Posterior vena cava (tissue), 2 donors: ENCODE measurements around the gene ASB15. TPM values are rescaled to one million over a fixed set of nuclear protein-coding genes. Genes with fewer than 3 reads are reported as not detected.
"Not testable (repeated sequence)": the region's sequence is repeated elsewhere in the genome, so short reads cannot be mapped to it uniquely, and the experiment has no call there.

ENCODE experiments used
- DNase-seq: peaks from one replicate; pipeline ENCODE4 v3.0.0-alpha.2; 2020; ENCODE audit warnings: low spot score
- intact Hi-C, 2 donors: fragments of 100-400 bp; cut with DNase I; formaldehyde crosslinking; loops; one replicate each; pipeline versions ENCODE4 v1.14.1 to v1.14.2; 2022 to 2023
- total RNA-seq, 2 donors: library from RNA; stranded (reverse); fragmentation: NEBNext Ultra II Directional; extraction: Animal tissue kit (Norgen Biotek cat#: 25700); gene quantifications; one replicate each; pipeline ENCODE4 v1.2.1, GENCODE V29; 2021
- donor health status: DM: yes; HTN: yes; CAD: no.
- donor health status: DM: yes; HTN: yes; CAD: no.

Gene ASB15
- total RNA-seq, 2 donors from 2014 or later, result not detected

GRCh38 chr7:123632808-123633207 lies 31.2 kb downstream of the ASB15 start:
- intact Hi-C loops, result no loop called here
- no peak for DNase-seq

GRCh38 chr7:123633553-123633952 lies 31.9 kb downstream of the ASB15 start:
- DNase-seq, result no peak
- intact Hi-C loops, result no loop called here

DNA sequence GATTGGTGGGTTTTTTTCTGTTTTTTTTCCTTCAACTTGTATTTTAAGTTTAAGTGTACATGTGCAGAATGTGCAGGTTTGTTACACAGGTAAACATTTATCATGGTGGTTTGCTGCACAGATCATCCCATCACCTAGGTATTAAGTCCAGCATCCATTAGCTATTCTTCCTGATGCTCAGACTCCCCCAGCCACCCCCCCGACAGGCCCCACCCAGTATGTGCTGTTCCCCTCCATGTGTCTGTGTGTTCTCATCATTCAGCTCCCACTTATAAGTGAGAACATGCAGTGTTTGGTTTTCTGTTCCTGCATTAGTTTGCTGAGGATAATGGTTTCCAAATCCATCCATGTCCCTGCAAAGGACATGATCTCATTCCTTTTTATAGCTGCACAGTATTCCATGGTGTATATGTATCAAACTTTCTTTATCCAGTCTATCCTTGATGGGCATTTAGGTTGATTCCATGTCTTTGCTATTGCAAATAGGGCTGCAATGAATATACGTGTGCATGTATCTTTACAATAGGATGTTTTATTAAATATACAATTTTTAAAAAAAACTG lies 32.5 kb downstream of the ASB15 start:
- intact Hi-C loops, DNase-seq: not testable (repeated sequence)

DNA sequence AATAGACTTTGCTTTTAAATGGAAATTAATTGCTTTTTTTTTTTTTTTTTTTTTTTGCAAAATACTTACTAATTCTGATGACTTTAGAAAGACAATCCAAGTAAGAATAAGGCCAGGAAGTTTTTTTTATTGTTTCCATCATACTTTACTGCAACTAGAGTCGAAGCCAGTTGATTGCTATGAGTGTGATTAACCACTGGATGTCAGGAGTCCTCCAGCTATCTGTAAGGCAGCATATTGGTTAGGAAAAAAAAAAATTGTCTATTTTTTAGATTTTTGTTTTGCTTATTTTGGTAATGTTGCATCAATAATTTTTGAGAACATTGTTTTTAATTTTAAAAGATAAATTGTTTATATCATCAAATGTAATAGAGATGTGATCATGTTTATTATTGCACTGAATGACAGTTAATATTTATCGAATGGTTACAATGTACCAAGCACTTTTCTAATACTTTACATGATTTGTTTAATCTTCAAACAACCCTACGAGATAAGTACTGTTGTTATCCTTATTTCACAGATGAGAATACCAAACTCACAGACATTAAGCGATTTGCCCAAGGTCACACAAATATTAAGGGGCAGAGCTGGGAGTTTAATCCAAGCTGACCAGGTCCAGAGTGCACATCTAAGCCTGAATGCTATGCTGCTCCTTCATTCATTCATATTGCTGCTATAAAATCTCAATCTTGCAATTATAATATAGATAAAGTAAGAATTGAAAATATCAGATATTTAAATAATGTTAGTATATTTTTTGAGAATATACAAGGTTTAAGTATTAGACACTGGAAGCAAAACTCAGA lies 34.1 kb downstream of the ASB15 start:
- no peak for DNase-seq
- intact Hi-C loops, result no loop called here

GRCh38 chr7:123637203-123637602 lies 35.6 kb downstream of the ASB15 start:
- intact Hi-C loops, result no loop called here
- no peak for DNase-seq

GRCh38 chr7:123637878-123638277 lies 36.3 kb downstream of the ASB15 start:
- no peak for DNase-seq
- intact Hi-C loops, result no loop called here

GRCh38 chr7:123639631-123640030 lies 38.0 kb downstream of the ASB15 start:
- intact Hi-C loops, result no loop called here
- no peak for DNase-seq

DNA sequence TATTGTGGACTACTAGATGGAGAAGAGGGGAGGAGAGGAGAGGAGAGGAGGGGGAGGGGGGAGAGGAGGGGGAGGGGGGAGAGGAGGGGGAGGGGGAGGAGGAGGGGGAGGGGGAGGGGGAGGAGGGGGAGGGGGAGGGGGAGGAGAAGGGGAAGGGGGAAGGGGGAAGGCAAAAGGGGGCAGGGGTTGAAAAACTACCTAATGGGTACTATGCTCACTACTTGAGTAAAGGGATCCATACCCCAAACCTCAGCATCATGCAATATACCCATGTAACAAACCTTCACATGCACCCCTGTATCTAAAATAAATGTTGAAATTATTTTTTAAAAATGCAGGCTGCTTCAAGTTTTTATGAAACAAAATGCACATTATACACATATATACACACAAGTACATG lies 39.0 kb downstream of the ASB15 start:
- no peak for DNase-seq
- intact Hi-C loops, result no loop called here

DNA sequence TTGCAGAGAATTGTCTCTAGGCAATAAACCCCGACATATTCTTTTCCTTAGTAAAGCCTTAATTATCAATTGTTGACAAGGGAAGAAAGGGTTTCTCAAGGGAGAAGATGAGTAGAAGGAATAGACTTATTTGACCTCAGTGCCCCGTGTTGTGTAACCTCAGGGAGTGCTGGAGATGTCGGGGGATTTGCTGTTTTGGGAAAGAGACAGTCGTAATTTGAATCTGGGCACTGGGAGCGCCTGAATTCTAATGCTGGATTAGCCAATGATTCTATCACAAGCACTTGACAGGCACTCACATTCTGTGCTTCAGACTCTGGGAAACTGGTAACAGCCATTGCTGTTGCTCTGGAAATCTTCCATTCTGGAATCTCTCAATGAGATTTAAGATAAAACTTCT lies 40.3 kb downstream of the ASB15 start:
- intact Hi-C loops, result no loop called here
- no peak for DNase-seq

- DNase-seq, result no peak
- intact Hi-C loops, result no loop called here
These were observed 42.1 kb downstream of the ASB15 start for GRCh38 chr7:123643495-123644441.

DNA sequence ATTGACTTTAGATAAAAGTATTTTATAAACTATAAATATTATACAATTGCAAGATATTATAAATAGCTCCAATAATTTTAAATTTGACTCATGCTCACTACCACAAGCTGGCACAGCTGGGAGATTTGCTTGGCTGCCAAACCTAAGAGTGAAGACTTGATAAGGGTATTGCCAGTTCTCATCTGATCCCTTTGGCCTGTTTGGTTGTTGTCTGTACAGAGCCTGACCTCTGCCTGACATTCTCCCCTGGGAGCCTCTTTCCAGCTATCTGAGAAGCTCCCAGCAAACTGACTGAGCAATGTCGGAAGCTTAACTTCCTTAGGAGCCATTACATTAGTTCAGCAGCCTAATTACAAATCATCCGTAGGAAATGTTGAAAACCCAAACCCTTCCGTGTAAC lies 43.9 kb downstream of the ASB15 start:
- no peak for DNase-seq
- intact Hi-C loops, result no loop called here

DNA sequence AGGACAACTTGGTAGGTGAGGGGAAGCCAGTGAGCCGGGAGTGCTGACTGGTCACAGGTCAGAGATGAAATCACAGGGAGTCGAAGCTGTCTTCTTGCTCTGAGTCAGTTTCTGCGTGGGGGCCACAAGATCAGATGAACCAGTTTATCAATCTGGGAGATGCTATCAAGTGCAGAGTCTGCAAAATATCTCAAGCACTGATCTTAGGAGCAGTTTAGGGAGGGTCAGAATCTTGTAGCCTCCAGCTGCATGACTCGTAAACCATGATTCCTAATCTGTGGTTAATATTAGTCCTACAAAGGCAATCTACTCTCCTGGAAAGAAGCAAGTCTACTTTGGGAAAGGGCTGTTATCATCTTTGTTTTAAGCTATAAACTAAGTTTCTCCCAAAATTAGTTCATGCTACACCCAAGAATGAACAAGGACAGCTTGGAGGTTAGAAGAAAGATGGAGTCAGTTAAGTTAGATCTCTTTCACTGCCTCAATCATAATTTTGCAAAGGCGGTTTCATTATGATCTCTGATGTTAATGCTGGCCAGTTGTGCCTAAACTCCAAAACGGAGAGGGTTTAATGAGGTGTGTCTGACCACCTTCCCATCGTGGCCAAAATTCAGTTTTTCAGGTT lies 45.6 kb downstream of the ASB15 start:
- intact Hi-C loops, result no loop called here
- no peak for DNase-seq

DNA sequence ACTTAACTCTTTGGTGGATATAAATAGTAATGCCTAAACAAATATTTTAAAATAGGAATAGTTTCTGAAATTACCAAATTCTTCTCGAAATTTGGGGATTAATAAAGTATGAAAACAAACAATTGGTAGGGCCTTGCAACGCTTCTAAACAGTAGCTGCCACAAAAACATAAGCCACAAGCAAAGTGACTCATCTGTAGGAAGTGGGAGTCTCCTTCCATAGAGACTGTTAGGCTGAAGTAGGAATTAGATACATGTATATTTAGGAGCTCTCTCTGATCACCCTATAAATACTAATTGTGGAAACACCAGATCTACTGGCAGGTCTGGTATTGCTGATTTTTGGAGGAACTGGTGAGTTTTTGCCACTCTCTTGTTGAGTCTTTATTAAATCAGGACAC lies 48.3 kb downstream of the ASB15 start:
- intact Hi-C loops, result no loop called here
- DNase-seq, result no peak

DNA sequence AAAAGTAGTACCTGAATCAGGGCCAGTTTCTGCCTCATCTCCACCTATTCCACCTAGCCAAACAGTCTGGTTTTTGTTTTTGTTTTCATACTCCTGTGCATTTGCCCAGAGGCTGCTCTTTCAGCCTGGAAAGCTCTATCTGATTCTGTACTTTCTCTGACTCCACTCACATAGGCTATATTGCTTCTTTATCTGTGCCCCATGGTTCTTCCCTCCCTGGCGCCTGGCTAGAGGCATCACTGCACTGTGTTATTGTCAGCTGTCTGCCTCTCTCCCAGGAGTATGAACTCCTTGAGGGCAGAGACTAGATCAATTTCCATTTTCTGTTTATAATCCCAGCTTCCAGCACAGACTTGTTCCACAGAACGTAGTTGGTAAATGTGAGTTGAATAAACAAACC lies 49.0 kb downstream of the ASB15 start:
- intact Hi-C loops, result no loop called here
- no peak for DNase-seq

DNA sequence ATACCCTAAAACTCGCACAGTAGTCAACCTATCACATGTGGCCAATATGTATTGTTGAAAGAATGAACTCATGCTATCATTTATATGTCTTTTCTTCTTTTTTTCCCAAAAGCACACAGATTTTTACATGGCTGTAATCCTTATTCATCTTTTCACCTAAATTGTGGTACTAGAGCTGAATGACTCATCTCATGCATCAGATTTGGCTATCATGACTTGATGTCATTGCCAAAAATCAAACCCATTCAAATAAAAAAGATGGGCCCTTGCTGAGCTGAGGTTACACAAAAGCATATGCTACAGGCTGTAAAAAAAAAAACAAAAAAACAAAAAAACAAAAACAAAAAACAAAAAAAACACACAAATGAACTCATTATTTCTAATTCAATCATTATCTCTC lies 50.8 kb downstream of the ASB15 start:
- intact Hi-C loops, result no loop called here
- no peak for DNase-seq

DNA sequence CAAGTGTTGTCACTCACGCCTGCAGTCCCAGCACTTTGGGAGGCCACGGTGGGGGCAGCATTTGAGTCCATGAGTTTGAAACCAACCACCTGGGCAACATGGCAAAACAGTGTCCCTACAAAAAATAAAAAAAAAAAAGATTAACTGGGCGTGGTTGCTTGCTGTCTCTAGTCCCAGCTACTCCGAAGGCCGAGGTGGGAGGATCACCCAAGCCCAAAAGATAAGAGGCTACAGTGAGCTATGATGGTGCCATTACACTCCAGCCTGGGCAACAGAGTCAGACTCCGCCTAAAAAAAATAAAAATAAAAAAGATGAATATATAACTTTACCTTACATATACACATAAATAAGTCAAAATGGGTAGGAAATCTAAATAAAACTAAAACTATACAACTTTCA lies 51.5 kb downstream of the ASB15 start:
- intact Hi-C loops, result no loop called here
- DNase-seq, result no peak

DNA sequence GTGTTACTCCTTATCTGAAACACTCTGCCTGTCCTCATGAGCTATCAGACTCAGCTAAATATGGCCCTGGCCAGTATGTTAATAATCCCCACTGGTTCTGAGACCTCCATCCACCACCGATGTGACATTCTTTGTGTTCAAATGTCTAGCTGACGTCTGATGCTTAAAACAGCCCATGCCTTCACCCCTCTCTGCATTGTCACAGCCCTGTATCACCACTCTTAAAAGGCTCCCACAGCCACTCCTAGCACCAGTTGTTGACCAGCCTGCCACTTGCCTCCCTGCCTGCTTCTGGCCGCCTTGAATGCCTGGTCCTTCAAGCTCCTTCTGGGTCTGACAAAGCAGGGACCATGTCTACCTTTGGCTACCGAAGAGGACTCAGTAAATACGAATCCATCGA lies 54.0 kb downstream of the ASB15 start, which contains the start of gene LMOD2:
LMOD2 (plus strand) TSS at position 253 of the 400 bp plus-strand sequence; CDS start at position 351, 98 bp downstream.
- no peak for DNase-seq
- intact Hi-C loops, result no loop called here

DNA sequence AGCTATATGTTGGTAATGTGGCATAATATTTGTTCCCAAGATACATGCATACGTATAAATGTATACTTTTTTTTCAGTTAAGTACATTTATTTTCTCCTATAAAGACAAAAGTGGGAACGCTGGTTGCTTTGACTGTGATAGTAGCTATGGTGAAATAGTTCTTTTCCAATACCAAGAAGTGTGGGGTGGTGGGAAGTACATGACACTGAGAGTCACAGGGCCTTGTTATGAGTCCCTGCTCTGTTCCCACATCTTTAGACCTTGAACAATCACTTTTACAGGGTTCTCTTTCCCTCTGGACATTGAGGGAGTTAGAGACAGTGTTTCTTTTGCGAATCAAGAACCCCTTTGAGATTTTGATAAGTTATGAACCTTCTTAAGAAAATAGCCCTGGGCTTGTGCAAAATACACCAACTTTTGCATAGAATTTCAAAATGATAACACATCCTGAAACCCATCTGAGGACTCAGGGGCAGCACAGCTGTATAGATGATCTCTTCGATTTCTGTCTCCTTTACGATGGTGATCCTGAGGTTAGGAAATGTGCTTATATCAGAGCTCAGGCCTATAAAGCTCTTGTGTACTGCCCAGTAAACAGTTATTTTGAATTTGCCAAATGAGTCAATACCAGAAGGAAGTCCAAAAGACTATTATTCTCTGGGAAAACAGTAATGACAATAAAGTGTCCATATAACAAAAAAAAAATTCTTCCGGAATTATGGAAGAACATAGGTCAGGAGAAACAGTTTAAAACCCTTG lies 55.1 kb downstream of the ASB15 start:
- DNase-seq, result no peak
- intact Hi-C loops, result no loop called here

- intact Hi-C loops, result no loop called here
- no peak for DNase-seq
These were observed 55.7 kb downstream of the ASB15 start for GRCh38 chr7:123657304-123657685.
